ENCODE data around the gene ZRANB1. TPM values are rescaled to one million over a fixed set of nuclear protein-coding genes. Genes with fewer than 3 reads are reported as not detected.

Gene ZRANB1
- total and polyA plus RNA-seq, 2 of the 13 experiments (the other 11 are each of a cell fraction or from before 2014, with no cell fraction given) = 10.3 to 19.6 TPM

DNA sequence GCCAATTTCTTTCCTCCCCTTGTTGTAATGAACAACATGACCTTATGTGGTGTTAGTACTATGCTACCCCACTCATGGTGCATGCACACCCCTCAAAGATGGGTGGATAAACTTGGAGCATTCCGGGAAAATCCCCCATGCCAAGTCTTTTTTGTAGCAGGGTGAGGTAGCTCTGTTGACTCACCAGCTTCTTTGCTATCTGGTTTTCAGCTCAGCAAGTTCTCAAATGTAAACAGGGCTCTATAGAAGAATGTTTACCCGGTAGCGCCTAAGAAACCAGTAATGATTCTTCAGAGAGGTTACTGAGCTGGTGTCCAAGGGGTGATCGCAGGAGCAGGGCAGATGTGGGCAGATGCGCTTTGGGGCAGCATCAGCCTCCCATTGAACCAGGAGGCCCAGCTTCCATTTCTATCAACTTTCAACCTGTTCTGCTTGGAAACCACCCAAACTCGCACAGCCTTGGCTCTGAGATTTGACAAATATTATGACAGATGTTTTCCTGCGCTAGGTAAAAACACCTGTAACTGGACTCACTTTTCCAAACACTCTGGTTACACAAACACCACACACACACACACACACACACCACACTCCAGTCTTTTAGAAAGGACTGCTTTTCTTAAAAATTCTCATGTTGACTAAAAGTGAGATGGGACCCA lies 87.8 kb downstream of the ZRANB1 start (continued):
- TF ChIP-seq, protein P1, sequence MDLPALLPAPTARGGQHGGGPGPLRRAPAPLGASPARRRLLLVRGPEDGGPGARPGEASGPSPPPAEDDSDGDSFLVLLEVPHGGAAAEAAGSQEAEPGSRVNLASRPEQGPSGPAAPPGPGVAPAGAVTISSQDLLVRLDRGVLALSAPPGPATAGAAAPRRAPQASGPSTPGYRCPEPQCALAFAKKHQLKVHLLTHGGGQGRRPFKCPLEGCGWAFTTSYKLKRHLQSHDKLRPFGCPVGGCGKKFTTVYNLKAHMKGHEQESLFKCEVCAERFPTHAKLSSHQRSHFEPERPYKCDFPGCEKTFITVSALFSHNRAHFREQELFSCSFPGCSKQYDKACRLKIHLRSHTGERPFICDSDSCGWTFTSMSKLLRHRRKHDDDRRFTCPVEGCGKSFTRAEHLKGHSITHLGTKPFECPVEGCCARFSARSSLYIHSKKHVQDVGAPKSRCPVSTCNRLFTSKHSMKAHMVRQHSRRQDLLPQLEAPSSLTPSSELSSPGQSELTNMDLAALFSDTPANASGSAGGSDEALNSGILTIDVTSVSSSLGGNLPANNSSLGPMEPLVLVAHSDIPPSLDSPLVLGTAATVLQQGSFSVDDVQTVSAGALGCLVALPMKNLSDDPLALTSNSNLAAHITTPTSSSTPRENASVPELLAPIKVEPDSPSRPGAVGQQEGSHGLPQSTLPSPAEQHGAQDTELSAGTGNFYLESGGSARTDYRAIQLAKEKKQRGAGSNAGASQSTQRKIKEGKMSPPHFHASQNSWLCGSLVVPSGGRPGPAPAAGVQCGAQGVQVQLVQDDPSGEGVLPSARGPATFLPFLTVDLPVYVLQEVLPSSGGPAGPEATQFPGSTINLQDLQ (CRISPR knock-in tag; IDR thresholded peaks at IDR 0.05) = no peak
- no peak for TF ChIP-seq ZNF10 (CRISPR knock-in tag; IDR thresholded peaks at IDR 0.05; ENCODE audit: borderline replicate concordance, low read depth)
- TF ChIP-seq RBFOX2 (IDR thresholded peaks at IDR 0.05; ENCODE audit: low read depth, low read length) = no peak
- TF ChIP-seq, protein P2, sequence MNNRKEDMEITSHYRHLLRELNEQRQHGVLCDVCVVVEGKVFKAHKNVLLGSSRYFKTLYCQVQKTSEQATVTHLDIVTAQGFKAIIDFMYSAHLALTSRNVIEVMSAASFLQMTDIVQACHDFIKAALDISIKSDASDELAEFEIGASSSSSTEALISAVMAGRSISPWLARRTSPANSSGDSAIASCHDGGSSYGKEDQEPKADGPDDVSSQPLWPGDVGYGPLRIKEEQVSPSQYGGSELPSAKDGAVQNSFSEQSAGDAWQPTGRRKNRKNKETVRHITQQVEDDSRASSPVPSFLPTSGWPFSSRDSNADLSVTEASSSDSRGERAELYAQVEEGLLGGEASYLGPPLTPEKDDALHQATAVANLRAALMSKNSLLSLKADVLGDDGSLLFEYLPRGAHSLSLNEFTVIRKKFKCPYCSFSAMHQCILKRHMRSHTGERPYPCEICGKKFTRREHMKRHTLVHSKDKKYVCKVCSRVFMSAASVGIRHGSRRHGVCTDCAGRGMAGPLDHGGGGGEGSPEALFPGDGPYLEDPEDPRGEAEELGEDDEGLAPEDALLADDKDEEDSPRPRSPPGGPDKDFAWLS (CRISPR knock-in tag; IDR thresholded peaks at IDR 0.05; ENCODE audit: borderline replicate concordance) = no peak
- no peak for TF ChIP-seq WIZ (CRISPR knock-in tag; IDR thresholded peaks at IDR 0.05)
- no peak for TF ChIP-seq SATB2 (CRISPR knock-in tag; IDR thresholded peaks at IDR 0.05)

DNA sequence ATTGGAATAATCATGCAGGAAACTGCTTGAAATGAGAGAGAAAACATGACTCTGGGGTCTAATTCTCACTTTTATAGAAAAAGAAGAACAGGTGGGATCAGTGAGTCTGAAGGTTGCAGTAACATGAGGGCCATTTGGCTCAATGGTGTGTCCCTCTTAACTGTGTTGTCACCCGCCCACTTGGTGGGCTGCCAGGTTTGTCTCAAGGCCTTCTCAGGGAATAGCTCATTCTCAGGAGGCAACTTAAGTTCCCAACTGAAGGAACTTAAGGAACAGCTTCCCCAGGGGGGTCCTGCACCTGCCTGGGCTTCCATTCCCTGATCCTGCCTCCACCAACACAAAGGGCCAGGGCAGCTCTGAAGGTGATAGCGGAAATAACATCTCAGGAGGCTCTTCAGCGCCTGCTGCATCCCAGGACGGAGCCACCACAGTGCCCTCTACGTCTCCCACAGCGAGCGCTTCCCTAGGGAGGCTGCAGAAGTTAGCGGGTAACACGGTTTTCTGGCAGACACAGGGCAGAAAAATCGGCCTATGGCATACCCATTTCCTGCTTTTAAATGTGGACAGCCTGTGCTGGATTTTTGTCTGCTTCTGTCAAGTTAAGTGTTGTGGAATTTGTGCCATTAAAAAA lies 88.8 kb downstream of the ZRANB1 start:
- ChIA-PET POLR2A (no interaction called here), CTCF (ENCODE audit: low intra/inter-chr PET ratio, low total read pairs) (no interaction called here)
- Histone ChIP-seq H3K36me3 (replicated peaks in 1 of 2; ENCODE audit: control insufficient read depth in 1 of 2, insufficient read depth in 2 of 2, low read length in 2 of 2) (no peaks in the 10 kb centered on the region), H3K27ac (ENCODE audit: extremely low read length, insufficient read depth, low read length) (no peak overlapping the region), H3K4me1 (ENCODE audit: insufficient read depth, low read length) (no peaks in the 10 kb centered on the region), H2AFZ (ENCODE audit: low read length) (no peak overlapping the region), H3K9me3 (ENCODE audit: low read length) (no peaks in the 10 kb centered on the region), H3K4me3 (replicated peaks in 1 of 3; ENCODE audit: insufficient read depth in 1 of 3, low read depth in 2 of 3, low read length in 3 of 3) (no peak overlapping the region), H3K9ac (ENCODE audit: insufficient read depth, low read depth, low read length) (no peak overlapping the region), H3K4me2 (ENCODE audit: low read depth, low read length) (no peak overlapping the region), H4K20me1 (ENCODE audit: insufficient read depth, low read length) (no peaks in the 10 kb centered on the region), H3K79me2 (ENCODE audit: insufficient read depth, low read length) (no peaks in the 10 kb centered on the region), H3K27me3 (ENCODE audit: control insufficient read depth in 1 of 2, insufficient read depth in 2 of 2, low read length in 2 of 2) (peaks cover 13 to 78% of the 10 kb centered on the region in 2 experiments; a peak in 4 of 5 replicates)
- WGBS (ENCODE audit: low lambda C conversion rate) = 58% methylated on average over 10 of the region's 10 CpGs
- intact Hi-C loops (cut with micrococcal nuclease; ENCODE audit: unreplicated experiment) = no loop called here
- ATAC-seq (no peak), FAIRE-seq (no peak), DNase-seq (ENCODE audit: low spot score) (no peak)
- in situ Hi-C loops (cut with HindIII; ENCODE audit: extremely low pct_ligation_motif_present, low pct_unique_long_range_greater_than_20kb) = no loop called here
- no TSS peak for BruUV-seq (replicated peaks)
- TF ChIP-seq ETV5 (CRISPR knock-in tag; IDR thresholded peaks at IDR 0.05; ENCODE audit: borderline replicate concordance) (no peak), SMARCC2 (IDR thresholded peaks at IDR 0.05) (no peak), POLR2G (IDR thresholded peaks at IDR 0.05; ENCODE audit: low read depth, low read length) (no peak), ZNF615 (CRISPR knock-in tag; IDR thresholded peaks at IDR 0.05; ENCODE audit: borderline replicate concordance) (no peak)
- TF ChIP-seq, protein P3, sequence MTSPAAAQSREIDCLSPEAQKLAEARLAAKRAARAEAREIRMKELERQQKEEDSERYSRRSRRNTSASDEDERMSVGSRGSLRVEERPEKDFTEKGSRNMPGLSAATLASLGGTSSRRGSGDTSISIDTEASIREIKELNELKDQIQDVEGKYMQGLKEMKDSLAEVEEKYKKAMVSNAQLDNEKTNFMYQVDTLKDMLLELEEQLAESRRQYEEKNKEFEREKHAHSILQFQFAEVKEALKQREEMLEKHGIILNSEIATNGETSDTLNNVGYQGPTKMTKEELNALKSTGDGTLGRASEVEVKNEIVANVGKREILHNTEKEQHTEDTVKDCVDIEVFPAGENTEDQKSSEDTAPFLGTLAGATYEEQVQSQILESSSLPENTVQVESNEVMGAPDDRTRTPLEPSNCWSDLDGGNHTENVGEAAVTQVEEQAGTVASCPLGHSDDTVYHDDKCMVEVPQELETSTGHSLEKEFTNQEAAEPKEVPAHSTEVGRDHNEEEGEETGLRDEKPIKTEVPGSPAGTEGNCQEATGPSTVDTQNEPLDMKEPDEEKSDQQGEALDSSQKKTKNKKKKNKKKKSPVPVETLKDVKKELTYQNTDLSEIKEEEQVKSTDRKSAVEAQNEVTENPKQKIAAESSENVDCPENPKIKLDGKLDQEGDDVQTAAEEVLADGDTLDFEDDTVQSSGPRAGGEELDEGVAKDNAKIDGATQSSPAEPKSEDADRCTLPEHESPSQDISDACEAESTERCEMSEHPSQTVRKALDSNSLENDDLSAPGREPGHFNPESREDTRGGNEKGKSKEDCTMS (CRISPR knock-in tag; conservative IDR thresholded peaks at IDR 0.05) = no peak
- TF ChIP-seq, protein P4, sequence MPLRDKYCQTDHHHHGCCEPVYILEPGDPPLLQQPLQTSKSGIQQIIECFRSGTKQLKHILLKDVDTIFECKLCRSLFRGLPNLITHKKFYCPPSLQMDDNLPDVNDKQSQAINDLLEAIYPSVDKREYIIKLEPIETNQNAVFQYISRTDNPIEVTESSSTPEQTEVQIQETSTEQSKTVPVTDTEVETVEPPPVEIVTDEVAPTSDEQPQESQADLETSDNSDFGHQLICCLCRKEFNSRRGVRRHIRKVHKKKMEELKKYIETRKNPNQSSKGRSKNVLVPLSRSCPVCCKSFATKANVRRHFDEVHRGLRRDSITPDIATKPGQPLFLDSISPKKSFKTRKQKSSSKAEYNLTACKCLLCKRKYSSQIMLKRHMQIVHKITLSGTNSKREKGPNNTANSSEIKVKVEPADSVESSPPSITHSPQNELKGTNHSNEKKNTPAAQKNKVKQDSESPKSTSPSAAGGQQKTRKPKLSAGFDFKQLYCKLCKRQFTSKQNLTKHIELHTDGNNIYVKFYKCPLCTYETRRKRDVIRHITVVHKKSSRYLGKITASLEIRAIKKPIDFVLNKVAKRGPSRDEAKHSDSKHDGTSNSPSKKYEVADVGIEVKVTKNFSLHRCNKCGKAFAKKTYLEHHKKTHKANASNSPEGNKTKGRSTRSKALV (CRISPR knock-in tag; IDR thresholded peaks at IDR 0.05) = no peak

Data from HepG2 (cell line).